HEK293 (cell line): ENCODE measurements around the gene CHD2.

Source experiments
- CTCF ChIA-PET: fragments of 350-600 bp; formaldehyde crosslinking; extraction: SDS; loops from one replicate; lab custom pipeline; 2021; ENCODE audit warnings: antibody characterized with exemption; lab: Yijun Ruan, JAX
- POLR2A ChIA-PET: fragments of 300-600 bp; formaldehyde crosslinking; extraction: SDS; loops from one replicate; lab custom pipeline; 2020; ENCODE audit warnings: antibody characterized with exemption, inconsistent platforms; lab: Yijun Ruan, JAX
- H3K27ac ChIP-seq: fragments of 200-500 bp; sonication (Bioruptor generic); 2 replicates; pipeline ENCODE4 v1.5.1; 2014; ENCODE audit warnings: low read depth, low read length, control low read depth, inconsistent platforms; ENCODE audit errors: extremely low read depth
- H3K36me3 ChIP-seq, 2 experiments: fragments of 200-500 bp in 1 of 2; sonication (Bioruptor generic) in 1 of 2; 1 replicate in 1 of 2; 2 replicates in 1 of 2; pipeline ENCODE4 v1.5.1; 2014 to 2017; ENCODE audit warnings: inconsistent platforms in 2 of 2, low read length in 2 of 2; ENCODE audit not compliant: control insufficient read depth in 2 of 2, insufficient read depth in 1 of 2
- H3K4me1 ChIP-seq: fragments of 200-500 bp; sonication (Bioruptor generic); 2 replicates; pipeline ENCODE4 v1.5.1; 2014; ENCODE audit warnings: mild to moderate bottlenecking, low read length, inconsistent platforms; ENCODE audit not compliant: control insufficient read depth, insufficient read depth
- H3K4me3 ChIP-seq: 2 replicates; pipeline ENCODE4 v1.5.1; 2011; ENCODE audit warnings: low read depth, mild to moderate bottlenecking, control low read depth, low read length, moderate library complexity
- H3K9me3 ChIP-seq: fragments of 200-500 bp; sonication (Bioruptor generic); 2 replicates; pipeline ENCODE4 v1.5.1; 2014; ENCODE audit warnings: low read depth, low read length, inconsistent platforms; ENCODE audit not compliant: control insufficient read depth, insufficient read depth
- BCL11B ChIP-seq: fragments of 450-650 bp; formaldehyde crosslinking; IDR thresholded peaks from 2 replicates; pipeline ENCODE4 v1.5.1; 2016; ENCODE audit warnings: low read depth, missing biosample characterization, missing genetic modification characterization
- MZF1 ChIP-seq: fragments of 450-650 bp; formaldehyde crosslinking; IDR thresholded peaks from 2 replicates; pipeline ENCODE4 v1.5.1; 2017; ENCODE audit warnings: missing biosample characterization, missing genetic modification characterization, borderline replicate concordance
- PATZ1 ChIP-seq: fragments of 450-650 bp; formaldehyde crosslinking; IDR thresholded peaks from 2 replicates; pipeline ENCODE4 v1.5.1; 2016; ENCODE audit warnings: missing biosample characterization, missing genetic modification characterization
- SP3 ChIP-seq: fragments of 450-650 bp; formaldehyde crosslinking; IDR thresholded peaks from 2 replicates; pipeline ENCODE4 v1.5.1; 2016; ENCODE audit warnings: missing biosample characterization, missing genetic modification characterization
- SP7 ChIP-seq: fragments of 450-650 bp; formaldehyde crosslinking; IDR thresholded peaks from 2 replicates; pipeline ENCODE4 v1.5.1; 2016; ENCODE audit warnings: missing biosample characterization, missing genetic modification characterization
- ZBTB20 ChIP-seq: fragments of 450-650 bp; formaldehyde crosslinking; IDR thresholded peaks from 2 replicates; pipeline ENCODE4 v1.5.1; 2016; ENCODE audit warnings: missing biosample characterization, missing genetic modification characterization
- ZBTB44 ChIP-seq: fragments of 450-650 bp; IDR thresholded peaks from 2 replicates; pipeline ENCODE4 v1.5.1; 2018; ENCODE audit warnings: missing biosample characterization, mild to moderate bottlenecking, missing genetic modification characterization
- ZEB2 ChIP-seq: fragments of 450-650 bp; formaldehyde crosslinking; IDR thresholded peaks from 2 replicates; pipeline ENCODE4 v1.5.1; 2016; ENCODE audit warnings: missing biosample characterization, missing genetic modification characterization
- ZFHX2 ChIP-seq: fragments of 450-650 bp; formaldehyde crosslinking; conservative IDR thresholded peaks from 2 replicates; pipeline ENCODE4 v1.5.1; 2016; ENCODE audit warnings: missing biosample characterization, missing genetic modification characterization
- ZNF2 ChIP-seq: fragments of 450-650 bp; formaldehyde crosslinking; IDR thresholded peaks from 2 replicates; pipeline ENCODE4 v1.5.1; 2016; ENCODE audit warnings: missing biosample characterization, missing genetic modification characterization
- ZNF202 ChIP-seq: fragments of 450-650 bp; formaldehyde crosslinking; IDR thresholded peaks from 2 replicates; pipeline ENCODE4 v1.5.1; 2016; ENCODE audit warnings: missing biosample characterization, missing genetic modification characterization, borderline replicate concordance
- ZNF423 ChIP-seq: fragments of 450-650 bp; formaldehyde crosslinking; IDR thresholded peaks from 2 replicates; pipeline ENCODE4 v1.5.1; 2016; ENCODE audit warnings: missing biosample characterization, missing genetic modification characterization
- ZNF555 ChIP-seq: fragments of 450-650 bp; formaldehyde crosslinking; conservative IDR thresholded peaks from 2 replicates; pipeline ENCODE4 v1.5.1; 2017; ENCODE audit warnings: missing biosample characterization, mild to moderate bottlenecking, missing genetic modification characterization, inconsistent platforms
- ZNF777 ChIP-seq: fragments of 450-650 bp; formaldehyde crosslinking; IDR thresholded peaks from 2 replicates; pipeline ENCODE4 v1.5.1; 2017; ENCODE audit warnings: missing biosample characterization, missing genetic modification characterization, borderline replicate concordance
- ZSCAN30 ChIP-seq: fragments of 450-650 bp; IDR thresholded peaks from 2 replicates; pipeline ENCODE4 v1.5.1; 2018; ENCODE audit warnings: missing biosample characterization, mild to moderate bottlenecking, missing genetic modification characterization, moderate library complexity
- ZSCAN5A ChIP-seq: fragments of 450-650 bp; formaldehyde crosslinking; IDR thresholded peaks from 2 replicates; pipeline ENCODE4 v1.5.1; 2016; ENCODE audit warnings: missing biosample characterization, missing genetic modification characterization

The CHD2 gene

GRCh38 chr15:92958105-92958504 is 58.0 kb downstream of the CHD2 start:
- no peak overlapping the region for H3K27ac ChIP-seq
- no peak for TF ChIP-seq ZNF2 (tag by site-specific recombination)
- no peak for TF ChIP-seq SP7 (tag by site-specific recombination)
- TF ChIP-seq ZNF555 (tag by site-specific recombination) = no peak
- TF ChIP-seq ZNF423 (tag by site-specific recombination) = no peak
- CTCF ChIA-PET = no interaction called here

GRCh38 chr15:92959219-92959618 is 59.1 kb downstream of the CHD2 start:
- peaks cover 85 to 91% of the 10 kb centered on the region in 2 experiments for H3K36me3 ChIP-seq
- ChIA-PET CTCF (no interaction called here), POLR2A (no interaction called here)

More at GRCh38 chr15:92958105-92958504, 58.0 kb downstream of the CHD2 start:
- Histone ChIP-seq H3K4me3 (no peak overlapping the region), H3K4me1 (no peaks in the 10 kb centered on the region), H3K36me3 (peaks cover 85 to 92% of the 10 kb centered on the region in 2 experiments), H3K9me3 (no peaks in the 10 kb centered on the region)
- POLR2A ChIA-PET = no interaction called here

More at GRCh38 chr15:92959219-92959618, 59.1 kb downstream of the CHD2 start:
- no peaks in the 10 kb centered on the region for H3K4me1 ChIP-seq
- no peak overlapping the region for H3K27ac ChIP-seq
- no peak overlapping the region for H3K4me3 ChIP-seq
- H3K9me3 ChIP-seq = no peaks in the 10 kb centered on the region
- no peak for TF ChIP-seq ZSCAN5A (tag by site-specific recombination)
- TF ChIP-seq ZBTB20 = no peak
- no peak for TF ChIP-seq BCL11B
- TF ChIP-seq SP3 (tag by site-specific recombination) = no peak
- no peak for TF ChIP-seq ZSCAN30 (tag by site-specific recombination)
- no peak for TF ChIP-seq ZEB2 (tag by site-specific recombination)
- no peak for TF ChIP-seq ZFHX2 (tag by site-specific recombination)
- TF ChIP-seq ZNF777 (tag by site-specific recombination) = no peak
- no peak for TF ChIP-seq MZF1 (tag by site-specific recombination)
- TF ChIP-seq PATZ1 = no peak
- TF ChIP-seq ZNF202 (tag by site-specific recombination) = no peak
- TF ChIP-seq ZBTB44 (tag by site-specific recombination) = no peak
- TF ChIP-seq, all 188 proteins: peak for 0
